Measurements from ENCODE around the gene UPK3BL2. TPM values are rescaled to one million over a fixed set of nuclear protein-coding genes. Genes with fewer than 3 reads are reported as not detected.
"Not testable (repeated sequence)": the region's sequence is repeated elsewhere in the genome, so short reads cannot be mapped to it uniquely, and the experiment has no call there.

The UPK3BL2 gene
- total and polyA plus RNA-seq, 8 donors, result 11.7 to 22.9 (median 13.7) TPM

DNA sequence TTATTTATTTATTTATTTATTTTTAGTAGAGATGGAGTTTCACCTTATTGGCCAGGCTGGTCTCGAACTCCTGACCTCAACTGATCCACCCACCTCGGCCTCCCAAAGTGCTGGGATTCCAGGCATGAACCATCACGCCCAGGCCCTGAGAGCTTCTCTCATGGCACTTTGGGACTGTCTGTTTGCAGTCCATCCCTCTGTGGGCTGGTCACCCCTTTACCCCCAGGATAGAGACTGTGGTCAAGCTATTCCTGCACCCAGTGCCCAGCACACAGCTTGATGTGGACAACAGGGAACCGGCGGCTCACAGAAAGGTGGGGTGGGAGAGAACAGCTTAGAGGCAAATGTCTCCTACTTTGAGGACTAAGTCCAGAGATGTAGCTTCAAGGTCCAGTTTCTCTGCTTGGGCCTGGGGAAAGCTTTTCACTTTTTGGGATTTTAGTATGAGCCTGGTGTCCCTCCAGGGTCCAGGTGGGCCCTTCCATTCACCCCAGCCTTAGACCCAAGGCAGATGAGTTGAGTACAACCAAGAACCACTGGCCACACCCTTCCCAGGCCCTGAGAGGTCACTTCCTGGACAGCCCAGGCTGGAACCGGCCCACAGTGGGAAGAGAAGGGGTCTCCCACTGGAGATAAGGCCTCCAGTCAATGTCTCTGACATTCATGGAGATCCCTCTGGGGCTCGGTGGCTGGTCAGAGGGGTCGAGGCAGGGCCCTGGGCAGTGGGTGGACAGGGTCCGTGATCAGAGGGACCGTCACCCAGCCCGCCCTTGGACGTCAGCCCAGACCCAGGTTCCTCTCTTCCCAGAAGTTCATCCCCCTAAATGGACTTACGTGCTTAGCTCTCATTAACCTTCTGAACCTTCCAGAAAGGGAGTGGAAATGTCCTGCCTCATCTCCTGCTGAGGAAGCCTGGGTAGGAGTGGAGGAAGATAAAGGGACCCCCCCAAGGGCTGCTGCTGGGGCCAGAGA is 15.4 kb downstream of the UPK3BL2 start:
- ATAC-seq; H3K27ac ChIP-seq; H3K9me3 ChIP-seq; H3K27me3 ChIP-seq; intact Hi-C loops (cut with DNase I); H3K36me3 ChIP-seq; H3K4me1 ChIP-seq; H3K4me3 ChIP-seq; DNase-seq: not testable (repeated sequence)

GRCh38 chr7:102527182-102527581 is 16.3 kb downstream of the UPK3BL2 start:
- intact Hi-C loops (cut with DNase I); ATAC-seq; H3K27me3 ChIP-seq; H3K27ac ChIP-seq; H3K4me3 ChIP-seq; H3K9me3 ChIP-seq; H3K36me3 ChIP-seq; H3K4me1 ChIP-seq: not testable (repeated sequence)
- peak in 1 of 4 donors; percentile 21 for DNase-seq

DNA sequence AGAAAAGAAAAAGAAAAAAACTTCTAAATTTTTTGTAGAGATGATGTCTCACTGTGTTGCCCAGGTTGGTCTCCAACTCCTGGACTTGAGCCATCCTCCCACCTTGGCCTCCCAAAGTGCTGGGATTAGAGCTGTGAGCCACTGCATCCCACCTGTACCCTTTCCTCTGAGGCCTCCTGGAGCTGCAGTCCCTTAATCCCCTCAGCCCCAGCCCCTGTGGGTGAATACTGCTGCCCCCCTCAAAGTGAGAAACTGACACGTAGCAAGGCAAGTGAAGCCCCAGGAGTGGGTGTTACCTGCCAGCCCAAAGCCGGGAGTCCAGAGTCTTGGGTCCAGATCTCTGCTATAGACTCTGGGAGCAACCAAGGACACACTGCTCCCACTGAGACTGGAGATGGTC is 18.7 kb downstream of the UPK3BL2 start:
- intact Hi-C loops (cut with DNase I); ATAC-seq; H3K9me3 ChIP-seq: not testable (repeated sequence)

GRCh38 chr7:102520797-102521196 is 22.7 kb downstream of the UPK3BL2 start:
- H3K9me3 ChIP-seq; intact Hi-C loops (cut with DNase I); H3K4me3 ChIP-seq; ATAC-seq; DNase-seq; H3K27me3 ChIP-seq; H3K4me1 ChIP-seq; H3K36me3 ChIP-seq; H3K27ac ChIP-seq: not testable (repeated sequence)

More for the DNA sequence above, 18.7 kb downstream of the UPK3BL2 start:
- H3K36me3 ChIP-seq, H3K4me1 ChIP-seq, H3K27me3 ChIP-seq, H3K27ac ChIP-seq, H3K4me3 ChIP-seq: not testable (repeated sequence)
- peak in 2 of 4 donors; percentile 26 to 50 for DNase-seq

- ATAC-seq, result peak; percentile 94
- H3K27me3 ChIP-seq; H3K4me3 ChIP-seq; H3K36me3 ChIP-seq; intact Hi-C loops (cut with DNase I); H3K4me1 ChIP-seq; H3K9me3 ChIP-seq; H3K27ac ChIP-seq: not testable (repeated sequence)
- peak in 3 of 4 donors; percentile 23 to 78 (median 31) for DNase-seq
Observed at GRCh38 chr7:102517550-102518147, 25.8 kb downstream of the UPK3BL2 start, which contains the start of gene RASA4B. Gene RASA4B, minus strand, starts transcription at chr7:102517777. Its CDS starts 67 bp downstream, at chr7:102517710.

DNA sequence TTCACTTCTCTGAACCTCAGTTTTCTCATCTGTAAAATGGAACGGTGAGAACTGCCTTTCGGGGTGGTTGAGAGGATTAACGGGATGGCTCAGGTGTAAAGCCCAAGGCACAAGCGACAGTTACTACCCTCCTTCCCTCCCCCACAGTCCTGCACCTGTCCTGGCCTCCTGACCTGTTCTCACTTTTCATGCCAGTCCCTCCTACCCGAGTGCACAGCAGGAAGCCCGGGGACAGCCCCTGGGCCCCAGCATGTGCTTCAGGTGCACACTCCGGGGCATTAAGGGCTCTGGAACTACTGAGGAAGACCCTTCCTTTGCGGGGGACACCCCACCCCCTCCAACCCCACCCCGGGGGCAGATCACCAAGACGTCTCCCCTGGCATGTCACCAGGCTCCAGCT is 26.5 kb downstream of the UPK3BL2 start:
- H3K36me3 ChIP-seq; H3K9me3 ChIP-seq; intact Hi-C loops (cut with DNase I); DNase-seq; H3K27me3 ChIP-seq; H3K27ac ChIP-seq; H3K4me3 ChIP-seq; H3K4me1 ChIP-seq: not testable (repeated sequence)
- peak; percentile 9 for ATAC-seq

GRCh38 chr7:102515889-102516288 is 27.6 kb downstream of the UPK3BL2 start:
- H3K4me3 ChIP-seq; ATAC-seq; H3K36me3 ChIP-seq; H3K9me3 ChIP-seq; H3K27ac ChIP-seq; H3K27me3 ChIP-seq; intact Hi-C loops (cut with DNase I); H3K4me1 ChIP-seq; DNase-seq: not testable (repeated sequence)

DNA sequence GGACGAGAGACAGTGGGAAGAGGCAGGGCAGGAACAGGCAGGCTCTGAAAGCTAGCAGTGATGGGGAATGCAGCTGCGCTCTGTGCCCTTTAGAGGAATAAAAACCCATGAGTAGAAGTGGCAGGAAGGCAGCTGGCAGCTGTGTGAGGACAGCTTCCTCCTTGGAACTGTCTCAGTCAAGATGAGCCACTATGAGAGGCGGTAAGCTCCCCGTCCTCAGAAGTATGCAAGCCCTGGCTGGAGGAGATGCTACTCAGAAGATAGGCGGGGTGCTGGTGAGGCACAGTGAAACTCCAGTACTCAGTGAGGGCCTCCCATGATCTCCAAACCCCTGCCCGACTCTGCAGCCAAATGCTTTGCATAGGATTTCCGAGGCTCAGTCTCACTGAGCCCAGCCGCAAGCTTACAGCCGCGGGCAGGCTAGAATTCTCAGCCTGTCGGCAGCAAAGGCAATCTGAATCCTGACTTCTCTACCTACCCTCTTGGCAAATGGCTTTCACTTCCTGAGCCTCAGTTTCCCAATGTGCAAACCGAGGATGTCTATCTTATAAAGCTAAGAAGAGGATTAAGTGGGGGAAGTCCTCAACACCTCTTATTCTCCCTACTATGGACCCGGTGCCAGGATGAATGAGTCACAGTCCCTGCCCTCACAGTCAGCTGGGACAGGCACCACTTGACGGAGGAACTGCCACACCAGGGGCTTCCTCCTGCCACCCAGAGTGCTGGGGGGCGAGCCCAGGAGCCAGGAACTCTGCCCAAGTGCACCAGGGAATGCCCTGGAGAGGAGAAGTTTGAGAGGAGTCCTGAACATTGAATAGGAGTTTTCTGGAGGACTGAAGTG is 28.4 kb downstream of the UPK3BL2 start:
- H3K4me3 ChIP-seq; H3K36me3 ChIP-seq; DNase-seq; H3K9me3 ChIP-seq; H3K4me1 ChIP-seq; H3K27ac ChIP-seq; H3K27me3 ChIP-seq; intact Hi-C loops (cut with DNase I): not testable (repeated sequence)
- peak; percentile 46 for ATAC-seq

GRCh38 chr7:102512642-102513221 is 30.8 kb downstream of the UPK3BL2 start:
- H3K4me1 ChIP-seq; H3K36me3 ChIP-seq; H3K27me3 ChIP-seq; H3K9me3 ChIP-seq; intact Hi-C loops (cut with DNase I): not testable (repeated sequence)
- ATAC-seq, result peak; percentile 1
- H3K27ac ChIP-seq, result peak overlapping the region; percentile 47 to 75
- H3K4me3 ChIP-seq, result peak overlapping the region in 1 of 2 donors; percentile 28
- DNase-seq, result peak; percentile 40 to 92 (median 70)

DNA sequence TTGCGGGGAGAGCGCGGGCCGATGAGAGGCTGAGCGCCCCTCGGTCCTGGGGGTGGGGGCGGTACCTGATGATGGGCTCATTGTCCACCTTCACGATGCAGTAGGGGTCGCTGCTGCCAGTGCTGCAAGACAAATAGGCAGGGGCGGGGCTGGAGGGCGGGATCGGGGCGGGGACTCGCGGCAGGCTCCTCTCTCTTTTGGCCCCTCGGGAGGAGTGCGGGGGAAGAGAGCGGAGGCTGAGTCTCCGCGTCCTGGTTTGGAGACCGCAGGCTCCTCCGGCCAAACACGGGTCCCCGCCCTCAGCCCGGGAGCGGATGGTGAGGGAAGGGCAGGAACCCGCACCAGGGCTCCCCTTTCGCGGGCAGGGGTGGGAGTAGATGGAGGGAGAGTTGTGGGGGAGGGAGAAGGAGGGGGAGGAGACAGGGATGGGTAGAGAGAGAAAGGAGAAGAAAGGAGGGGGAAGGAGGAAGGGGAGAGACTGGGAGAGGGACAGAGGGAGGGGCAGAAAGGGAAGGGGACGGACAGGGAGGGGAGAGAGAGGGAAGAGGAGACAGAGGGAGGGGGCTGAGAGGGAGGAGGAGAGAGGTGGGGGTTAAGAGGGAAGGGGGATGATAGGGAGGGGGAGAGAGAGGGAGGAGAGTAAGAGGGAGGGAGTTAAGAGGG is 31.5 kb downstream of the UPK3BL2 start:
- intact Hi-C loops (cut with DNase I); H3K27ac ChIP-seq; H3K9me3 ChIP-seq; H3K36me3 ChIP-seq; H3K4me3 ChIP-seq; DNase-seq; H3K27me3 ChIP-seq; H3K4me1 ChIP-seq: not testable (repeated sequence)
- peak; percentile 55 for ATAC-seq

GRCh38 chr7:102510575-102510974 is 32.9 kb downstream of the UPK3BL2 start:
- ATAC-seq; H3K27ac ChIP-seq; intact Hi-C loops (cut with DNase I); H3K9me3 ChIP-seq; H3K4me3 ChIP-seq; H3K27me3 ChIP-seq; H3K4me1 ChIP-seq; H3K36me3 ChIP-seq: not testable (repeated sequence)
- DNase-seq, result peak in 2 of 4 donors; percentile 15 to 35

All from left lung (tissue), 10 donors.